HepG2 (cell line): ENCODE results near the gene SARNP. TPM values are rescaled to one million over a fixed set of nuclear protein-coding genes. Genes with fewer than 3 reads are reported as not detected.

Experiments used
- AFF4 ChIP-seq: sonication (generic); formaldehyde crosslinking; IDR thresholded peaks from 2 replicates; pipeline ENCODE4 v1.4.0; 2020; ENCODE audit warnings: missing genetic modification reagents
- BRD4 ChIP-seq: sonication (generic); formaldehyde crosslinking; IDR thresholded peaks from 2 replicates; pipeline ENCODE4 v1.4.0; 2020; ENCODE audit warnings: missing genetic modification reagents
- ELK4 ChIP-seq: sonication (generic); formaldehyde crosslinking; IDR thresholded peaks from 2 replicates; pipeline ENCODE4 v1.9.0; 2021; ENCODE audit warnings: missing genetic modification reagents, borderline replicate concordance
- KDM3A ChIP-seq: IDR thresholded peaks from 2 replicates; pipeline ENCODE4 v1.6.1; 2018; ENCODE audit warnings: low read depth, missing compliant biosample characterization
- MTA1 ChIP-seq: sonication (generic); formaldehyde crosslinking; IDR thresholded peaks from 2 replicates; pipeline ENCODE4 v1.4.0; 2020; ENCODE audit warnings: missing genetic modification reagents, mild to moderate bottlenecking, borderline replicate concordance
- SP5 ChIP-seq: IDR thresholded peaks from 2 replicates; pipeline ENCODE4 v1.6.1; 2016; ENCODE audit warnings: low read depth, borderline replicate concordance
- ZNF232 ChIP-seq: sonication (generic); formaldehyde crosslinking; IDR thresholded peaks from 2 replicates; pipeline ENCODE4 v1.4.0; 2020; ENCODE audit warnings: missing genetic modification reagents, borderline replicate concordance
- ZNF331 ChIP-seq: sonication (generic); formaldehyde crosslinking; IDR thresholded peaks from 2 replicates; pipeline ENCODE4 v1.4.0; 2020; ENCODE audit warnings: missing genetic modification reagents
- ZNF34 ChIP-seq: sonication (generic); formaldehyde crosslinking; IDR thresholded peaks from 2 replicates; pipeline ENCODE4 v1.4.0; 2020; ENCODE audit warnings: mild to moderate bottlenecking, missing genetic modification reagents, borderline replicate concordance
- ZNF343 ChIP-seq: sonication (generic); formaldehyde crosslinking; IDR thresholded peaks from 2 replicates; pipeline ENCODE4 v1.4.0; 2020; ENCODE audit warnings: mild to moderate bottlenecking, missing genetic modification reagents
- ZNF510 ChIP-seq: sonication (generic); formaldehyde crosslinking; IDR thresholded peaks from 2 replicates; pipeline ENCODE4 v1.4.0; 2020; ENCODE audit warnings: low read depth, mild to moderate bottlenecking, missing genetic modification reagents
- ZNF574 ChIP-seq: sonication (generic); formaldehyde crosslinking; IDR thresholded peaks from 2 replicates; pipeline ENCODE4 v1.4.0; 2020; ENCODE audit warnings: missing genetic modification reagents
- ZNF577 ChIP-seq: sonication (generic); formaldehyde crosslinking; IDR thresholded peaks from 2 replicates; pipeline ENCODE4 v1.4.0; 2020; ENCODE audit warnings: mild to moderate bottlenecking, low read depth, missing genetic modification reagents, borderline replicate concordance
- polyA plus RNA-seq, 8 experiments: library from polyadenylated mRNA; depleted of rRNA in 3 of 8; stranded (reverse) in 7 of 8; unstranded in 1 of 8; fragments of >200 nt; fragmentation: Illumina TruSeq in 4 of 8; extraction: Trizol in 4 of 8; gene quantifications; 2 replicates each; pipeline versions ENCODE4 v1.2.1 to v1.2.3, GENCODE V29; 2011 to 2016; ENCODE audit warnings: low read depth in 4 of 8, missing spikeins in 1 of 8, mixed read lengths in 1 of 8; ENCODE audit not compliant: insufficient read depth in 1 of 8
- total RNA-seq, 5 experiments: library from RNA; depleted of rRNA; stranded (reverse); fragments of >200 nt; fragmentation: Illumina TruSeq; extraction: Trizol; gene quantifications; 2 replicates each; pipeline ENCODE4 v1.2.3, GENCODE V29; 2016; ENCODE audit warnings: low read depth in 1 of 5

SARNP gene
- total and polyA plus RNA-seq, 2 of the 13 experiments (the other 11 are each of a cell fraction or from before 2014, with no cell fraction given), result 59.0 to 95.4 TPM

- no peak for TF ChIP-seq ZNF577 (CRISPR knock-in tag)
- TF ChIP-seq ELK4 (CRISPR knock-in tag), result no peak
- peak; percentile 61 for TF ChIP-seq ZNF331 (CRISPR knock-in tag)
- TF ChIP-seq ZNF343 (CRISPR knock-in tag), result 0 out of 2 replicates have a peak, but pooled peaks have one; percentile 50
- TF ChIP-seq SP5, result no peak
- TF ChIP-seq KDM3A (CRISPR knock-in tag), result 0 out of 2 replicates have a peak, but pooled peaks have one; percentile 60
- 0 out of 2 replicates have a peak, but pooled peaks have one; percentile 24 for TF ChIP-seq ZNF574 (CRISPR knock-in tag)
- peak; percentile 48; the same call in 1 of the 2 replicates for TF ChIP-seq MTA1
- TF ChIP-seq BRD4, result no peak
- no peak for TF ChIP-seq ZNF510 (CRISPR knock-in tag)
- no peak for TF ChIP-seq AFF4 (CRISPR knock-in tag)
- TF ChIP-seq ZNF232 (CRISPR knock-in tag), result 0 out of 2 replicates have a peak, but pooled peaks have one; percentile 20
- TF ChIP-seq ZNF34 (CRISPR knock-in tag), result no peak
Observed at GRCh38 chr12:55720894-55721444, 96.6 kb downstream of the SARNP start (continued).
